ENCODE data around the gene PRPS2. TPM values are rescaled to one million over a fixed set of nuclear protein-coding genes. Genes with fewer than 3 reads are reported as not detected.

PRPS2 gene
- 100 to 1,000 TPM; 110 to 118 TPM for total RNA-seq

- no peaks in the 10 kb centered on the region for H3K9me3 Mint-ChIP-seq
- H3K36me3 Mint-ChIP-seq, result peaks cover 11 to 22% of the 10 kb centered on the region in 2 donors
- peak within 1 kb of the TSS; percentile 79 to 82 for H3K27ac Mint-ChIP-seq
- DNase-seq (ENCODE audit: low spot score in 2 of 2) (peak; percentile 66 to 68), ATAC-seq (peak; percentile 90 to 91)
Measured at GRCh38 chrX:12791257-12792228, at the start of gene PRPS2. Gene PRPS2 (plus strand): TSS chrX:12791412. CDS start chrX:12791498, 86 bp downstream.

- H3K9me3 Mint-ChIP-seq, result no peaks in the 10 kb centered on the region
- DNase-seq (ENCODE audit: low spot score in 2 of 2) (no peak), ATAC-seq (no peak)
- no peaks in the 10 kb centered on the region for H3K36me3 Mint-ChIP-seq
- no peak overlapping the region for H3K27ac Mint-ChIP-seq
Measured at GRCh38 chrX:12741416-12741815, 49.8 kb upstream of the PRPS2 start.

GRCh38 chrX:12747433-12747832 lies 43.8 kb upstream of the PRPS2 start:
- Mint-ChIP-seq H3K9me3 (peaks cover 4 to 5% of the 10 kb centered on the region in 2 donors), H3K36me3 (no peaks in the 10 kb centered on the region), H3K27ac (no peak overlapping the region)
- DNase-seq (ENCODE audit: low spot score in 2 of 2) (no peak), ATAC-seq (no peak)

GRCh38 chrX:12751887-12752286 lies 39.3 kb upstream of the PRPS2 start:
- DNase-seq (ENCODE audit: low spot score in 2 of 2) (no peak), ATAC-seq (no peak)
- no peaks in the 10 kb centered on the region for H3K36me3 Mint-ChIP-seq
- no peak overlapping the region for H3K27ac Mint-ChIP-seq
- H3K9me3 Mint-ChIP-seq, result peaks cover 4 to 5% of the 10 kb centered on the region in 2 donors

- H3K36me3 Mint-ChIP-seq, result no peaks in the 10 kb centered on the region
- H3K27ac Mint-ChIP-seq, result no peak overlapping the region
- DNase-seq (ENCODE audit: low spot score in 2 of 2) (no peak), ATAC-seq (no peak)
- H3K9me3 Mint-ChIP-seq, result peaks cover 4 to 5% of the 10 kb centered on the region in 2 donors
Measured at GRCh38 chrX:12753366-12753765, 37.8 kb upstream of the PRPS2 start.

- Mint-ChIP-seq H3K36me3 (no peaks in the 10 kb centered on the region), H3K27ac (no peak overlapping the region), H3K9me3 (no peaks in the 10 kb centered on the region)
- no peak for ATAC-seq
- no peak for DNase-seq (ENCODE audit: low spot score in 2 of 2)
Measured at GRCh38 chrX:12758291-12758690, 32.9 kb upstream of the PRPS2 start.

GRCh38 chrX:12767856-12768255 lies 23.4 kb upstream of the PRPS2 start:
- no peak for ATAC-seq
- no peaks in the 10 kb centered on the region for H3K9me3 Mint-ChIP-seq
- H3K27ac Mint-ChIP-seq, result no peak overlapping the region
- H3K36me3 Mint-ChIP-seq, result no peaks in the 10 kb centered on the region
- DNase-seq (ENCODE audit: low spot score in 2 of 2), result no peak

GRCh38 chrX:12768491-12768890 lies 22.7 kb upstream of the PRPS2 start:
- no peaks in the 10 kb centered on the region for H3K9me3 Mint-ChIP-seq
- no peak overlapping the region for H3K27ac Mint-ChIP-seq
- no peaks in the 10 kb centered on the region for H3K36me3 Mint-ChIP-seq
- DNase-seq (ENCODE audit: low spot score in 2 of 2), result no peak
- no peak for ATAC-seq

- no peak for DNase-seq (ENCODE audit: low spot score in 2 of 2)
- no peaks in the 10 kb centered on the region for H3K9me3 Mint-ChIP-seq
Measured at GRCh38 chrX:12770440-12770839, 20.8 kb upstream of the PRPS2 start.

GRCh38 chrX:12771445-12772069 lies 19.7 kb upstream of the PRPS2 start:
- ATAC-seq, result peak; percentile 100
- Mint-ChIP-seq H3K27ac (no peak overlapping the region), H3K36me3 (no peaks in the 10 kb centered on the region)

More at GRCh38 chrX:12770440-12770839, 20.8 kb upstream of the PRPS2 start:
- H3K36me3 Mint-ChIP-seq, result no peaks in the 10 kb centered on the region
- no peak for ATAC-seq
- no peak overlapping the region for H3K27ac Mint-ChIP-seq

GRCh38 chrX:12777670-12778069 lies 13.5 kb upstream of the PRPS2 start:
- ATAC-seq (no peak), DNase-seq (ENCODE audit: low spot score in 2 of 2) (no peak)
- Mint-ChIP-seq H3K27ac (no peak overlapping the region), H3K36me3 (no peaks in the 10 kb centered on the region), H3K9me3 (no peaks in the 10 kb centered on the region)

More at GRCh38 chrX:12771445-12772069, 19.7 kb upstream of the PRPS2 start:
- DNase-seq (ENCODE audit: low spot score in 2 of 2), result peak; percentile 58 to 72
- H3K9me3 Mint-ChIP-seq, result no peaks in the 10 kb centered on the region

GRCh38 chrX:12779534-12779933 lies 11.7 kb upstream of the PRPS2 start:
- H3K9me3 Mint-ChIP-seq, result no peaks in the 10 kb centered on the region
- H3K27ac Mint-ChIP-seq, result no peak overlapping the region
- H3K36me3 Mint-ChIP-seq, result no peaks in the 10 kb centered on the region
- DNase-seq (ENCODE audit: low spot score in 2 of 2) (no peak), ATAC-seq (no peak)

GRCh38 chrX:12788645-12789044 lies 2.6 kb upstream of the PRPS2 start:
- H3K9me3 Mint-ChIP-seq, result no peaks in the 10 kb centered on the region
- H3K36me3 Mint-ChIP-seq, result peaks cover 11 to 15% of the 10 kb centered on the region in 2 donors
- DNase-seq (ENCODE audit: low spot score in 2 of 2) (no peak), ATAC-seq (no peak)
- H3K27ac Mint-ChIP-seq, result no peak overlapping the region

GRCh38 chrX:12789976-12790375 lies 1.2 kb upstream of the PRPS2 start:
- Mint-ChIP-seq H3K36me3 (peaks cover 11 to 15% of the 10 kb centered on the region in 2 donors), H3K27ac (peak overlapping the region in 1 of 2 donors; percentile 82), H3K9me3 (no peaks in the 10 kb centered on the region)
- ATAC-seq (no peak), DNase-seq (ENCODE audit: low spot score in 2 of 2) (no peak)

- DNase-seq (ENCODE audit: low spot score in 2 of 2), result no peak
- Mint-ChIP-seq H3K9me3 (no peaks in the 10 kb centered on the region), H3K27ac (peak overlapping the region; percentile 79 to 82), H3K36me3 (peaks cover 11 to 20% of the 10 kb centered on the region in 2 donors)
- peak in 1 of 2 donors; percentile 38 for ATAC-seq
Measured at GRCh38 chrX:12790885-12791256, 341 bp upstream of the PRPS2 start.

- ATAC-seq (no peak), DNase-seq (ENCODE audit: low spot score in 2 of 2) (no peak)
- H3K27ac Mint-ChIP-seq, result peak overlapping the region; percentile 77 to 82
- H3K36me3 Mint-ChIP-seq, result peaks cover 11 to 22% of the 10 kb centered on the region in 2 donors
- H3K9me3 Mint-ChIP-seq, result no peaks in the 10 kb centered on the region
Measured at GRCh38 chrX:12792711-12793110, 1.5 kb downstream of the PRPS2 start.

- Mint-ChIP-seq H3K36me3 (peaks cover 16 to 28% of the 10 kb centered on the region in 2 donors), H3K9me3 (no peaks in the 10 kb centered on the region), H3K27ac (no peak overlapping the region)
- ATAC-seq (no peak), DNase-seq (ENCODE audit: low spot score in 2 of 2) (no peak)
Measured at GRCh38 chrX:12794654-12795053, 3.4 kb downstream of the PRPS2 start.

Data from activated naive CD4-positive, alpha-beta T cell treated with anti-CD3 and anti-CD28 coated beads, Interleukin-2, amount 50 U/mL, for 72 hours (primary cell).